Ectodermal cell (in vitro differentiated cells): ENCODE results near the gene GAPDH.

ENCODE experiments used
- H3K27ac ChIP-seq: 2 replicates; pipeline ENCODE4 v1.7.0; 2013; ENCODE audit warnings: mild to moderate bottlenecking, low read depth, low read length; ENCODE audit not compliant: insufficient read depth, poor library complexity, severe bottlenecking
- H3K27me3 ChIP-seq: 2 replicates; pipeline ENCODE4 v1.7.0; 2013; ENCODE audit warnings: mild to moderate bottlenecking, low read length; ENCODE audit not compliant: insufficient read depth, control insufficient read depth, poor library complexity, severe bottlenecking
- H3K36me3 ChIP-seq: one replicate; pipeline ENCODE4 v1.7.0; 2013; ENCODE audit warnings: low read length; ENCODE audit not compliant: control insufficient read depth, insufficient read depth
- H3K4me1 ChIP-seq: one replicate; pipeline ENCODE4 v1.7.0; 2013; ENCODE audit warnings: low read length; ENCODE audit not compliant: control insufficient read depth, insufficient read depth
- H3K4me3 ChIP-seq: 2 replicates; pipeline ENCODE4 v1.7.0; 2013; ENCODE audit warnings: low read depth, low read length, control low read depth; ENCODE audit not compliant: insufficient read depth
- H3K9me3 ChIP-seq: 2 replicates; pipeline ENCODE4 v1.7.0; 2013; ENCODE audit warnings: mild to moderate bottlenecking, low read length, moderate library complexity; ENCODE audit not compliant: control insufficient read depth
- WGBS, 2 experiments: methylation state at CpG; one replicate each; pipeline ENCODE4 v1.1.7; 2013; ENCODE audit warnings: missing lambda C conversion rate in 2 of 2; 5-methylcytosine and 5-hydroxymethylcytosine counted together

GAPDH gene

GRCh38 chr12:6542209-6543009, 8.1 kb downstream of the GAPDH start:
- WGBS, 2 experiments, result 91% methylated on average over 13 of the region's 13 CpGs
- Histone ChIP-seq H3K4me1 (peaks cover 4% of the 10 kb centered on the region), H3K27ac (no peak overlapping the region), H3K36me3 (peaks cover 25% of the 10 kb centered on the region), H3K9me3 (no peaks in the 10 kb centered on the region), H3K27me3 (no peaks in the 10 kb centered on the region), H3K4me3 (no peak overlapping the region)

- Histone ChIP-seq H3K36me3 (peaks cover 13% of the 10 kb centered on the region), H3K4me1 (no peaks in the 10 kb centered on the region), H3K4me3 (no peak overlapping the region), H3K27ac (no peak overlapping the region), H3K9me3 (no peaks in the 10 kb centered on the region), H3K27me3 (no peaks in the 10 kb centered on the region)
- WGBS, 2 experiments, result 95 to 96% methylated on average over 10 of the region's 10 CpGs
Observed at GRCh38 chr12:6546016-6546415, 11.7 kb downstream of the GAPDH start.

- H3K4me3 ChIP-seq, result no peak overlapping the region
- peaks cover 18% of the 10 kb centered on the region for H3K36me3 ChIP-seq
Observed at GRCh38 chr12:6547566-6547965, 13.2 kb downstream of the GAPDH start.

GRCh38 chr12:6547987-6548386, 13.7 kb downstream of the GAPDH start:
- Histone ChIP-seq H3K27ac (no peak overlapping the region), H3K9me3 (no peaks in the 10 kb centered on the region), H3K4me1 (no peaks in the 10 kb centered on the region), H3K36me3 (peaks cover 18% of the 10 kb centered on the region), H3K4me3 (no peak overlapping the region), H3K27me3 (no peaks in the 10 kb centered on the region)
- WGBS, 2 experiments, result 94 to 96% methylated on average over 9 of the region's 9 CpGs

More at GRCh38 chr12:6547566-6547965, 13.2 kb downstream of the GAPDH start:
- Histone ChIP-seq H3K27ac (no peak overlapping the region), H3K4me1 (no peaks in the 10 kb centered on the region), H3K9me3 (no peaks in the 10 kb centered on the region), H3K27me3 (no peaks in the 10 kb centered on the region)
- 91 to 98% methylated on average over 1 of the region's 1 CpG for WGBS, 2 experiments

- H3K4me3 ChIP-seq, result no peak overlapping the region
- no peak overlapping the region for H3K27ac ChIP-seq
- peaks cover 18% of the 10 kb centered on the region for H3K36me3 ChIP-seq
- no peaks in the 10 kb centered on the region for H3K4me1 ChIP-seq
- no peaks in the 10 kb centered on the region for H3K27me3 ChIP-seq
- 93 to 94% methylated on average over 26 of the region's 26 CpGs for WGBS, 2 experiments
- no peaks in the 10 kb centered on the region for H3K9me3 ChIP-seq
Observed at GRCh38 chr12:6548556-6548955, 14.2 kb downstream of the GAPDH start.

- H3K4me1 ChIP-seq, result no peaks in the 10 kb centered on the region
- H3K36me3 ChIP-seq, result peaks cover 18% of the 10 kb centered on the region
- H3K27ac ChIP-seq, result no peak overlapping the region
- H3K27me3 ChIP-seq, result no peaks in the 10 kb centered on the region
- WGBS, 2 experiments, result 91 to 93% methylated on average over 15 of the region's 15 CpGs
- no peaks in the 10 kb centered on the region for H3K9me3 ChIP-seq
- no peak overlapping the region for H3K4me3 ChIP-seq
Observed at GRCh38 chr12:6548966-6549683, 14.8 kb downstream of the GAPDH start.

- Histone ChIP-seq H3K27me3 (no peaks in the 10 kb centered on the region), H3K4me1 (peaks cover 4% of the 10 kb centered on the region), H3K4me3 (no peak overlapping the region), H3K36me3 (peaks cover 18% of the 10 kb centered on the region), H3K27ac (no peak overlapping the region), H3K9me3 (no peaks in the 10 kb centered on the region)
- 92 to 95% methylated on average over 18 of the region's 18 CpGs for WGBS, 2 experiments
Observed at GRCh38 chr12:6549684-6550151, 15.4 kb downstream of the GAPDH start.

GRCh38 chr12:6550294-6551062, 16.2 kb downstream of the GAPDH start:
- peaks cover 5% of the 10 kb centered on the region for H3K4me1 ChIP-seq
- 94 to 96% methylated on average over 24 of the region's 24 CpGs for WGBS, 2 experiments

GRCh38 chr12:6551063-6551461, 16.7 kb downstream of the GAPDH start:
- H3K27ac ChIP-seq, result no peak overlapping the region

More at GRCh38 chr12:6550294-6551062, 16.2 kb downstream of the GAPDH start:
- Histone ChIP-seq H3K27me3 (no peaks in the 10 kb centered on the region), H3K27ac (no peak overlapping the region), H3K9me3 (no peaks in the 10 kb centered on the region), H3K4me3 (no peak overlapping the region), H3K36me3 (peaks cover 18% of the 10 kb centered on the region)

More at GRCh38 chr12:6551063-6551461, 16.7 kb downstream of the GAPDH start:
- Histone ChIP-seq H3K4me3 (no peak overlapping the region), H3K4me1 (peaks cover 5% of the 10 kb centered on the region), H3K27me3 (no peaks in the 10 kb centered on the region), H3K9me3 (no peaks in the 10 kb centered on the region), H3K36me3 (peaks cover 13% of the 10 kb centered on the region)
- WGBS, 2 experiments, result 93 to 94% methylated on average over 18 of the region's 18 CpGs
